Stimulated activated naive CD8-positive, alpha-beta T cell treated with anti-CD3 and anti-CD28 coated beads, Interleukin-15, Interleukin-2, amounts not matched to agents 100 ng/mL and 50 ng/mL, for 24 hours (primary cell): ENCODE measurements around the gene CARD19.

Experiments used
- H3K27ac Mint-ChIP-seq: one replicate; pipeline ENCODE4 v1.8.0; 2021; ENCODE audit warnings: mild to moderate bottlenecking, mixed read lengths
- H3K27me3 Mint-ChIP-seq: one replicate; pipeline ENCODE4 v1.8.0; 2021; ENCODE audit warnings: mixed read lengths
- H3K36me3 Mint-ChIP-seq: one replicate; pipeline ENCODE4 v1.8.0; 2021; ENCODE audit warnings: low read depth, mixed read lengths
- H3K4me1 Mint-ChIP-seq: one replicate; pipeline ENCODE4 v1.8.0; 2021; ENCODE audit warnings: low read depth, mixed read lengths
- H3K4me3 Mint-ChIP-seq: one replicate; pipeline ENCODE4 v1.8.0; 2021; ENCODE audit warnings: mild to moderate bottlenecking, mixed read lengths
- H3K9me3 Mint-ChIP-seq: one replicate; pipeline ENCODE4 v1.8.0; 2021; ENCODE audit warnings: mixed read lengths

CARD19 gene

DNA sequence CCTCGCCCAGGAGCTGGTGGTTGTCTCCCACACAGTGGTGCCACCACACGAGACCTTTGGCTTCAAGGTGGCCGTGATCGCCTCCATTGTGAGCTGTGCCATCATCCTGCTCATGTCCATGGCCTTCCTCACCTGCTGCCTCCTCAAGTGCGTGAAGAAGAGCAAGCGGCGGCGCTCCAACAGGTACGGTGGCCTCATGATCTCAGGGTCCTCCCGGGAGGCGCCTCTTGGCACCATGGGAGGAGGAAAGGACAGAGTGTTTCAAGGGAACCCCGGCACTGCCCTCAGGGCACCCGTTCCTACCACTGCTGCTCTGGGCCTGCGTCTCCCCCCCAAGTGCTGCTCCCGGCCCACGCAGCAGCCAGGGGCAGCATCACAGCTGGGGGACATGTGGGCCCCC is 18.2 kb upstream of the CARD19 start:
- no peak overlapping the region for H3K4me3 Mint-ChIP-seq
- H3K4me1 Mint-ChIP-seq, result peaks cover 47% of the 10 kb centered on the region
- no peaks in the 10 kb centered on the region for H3K27me3 Mint-ChIP-seq
- H3K36me3 Mint-ChIP-seq, result no peaks in the 10 kb centered on the region
- no peaks in the 10 kb centered on the region for H3K9me3 Mint-ChIP-seq
- H3K27ac Mint-ChIP-seq, result no peak overlapping the region

GRCh38 chr9:93079371-93079770 is 16.6 kb upstream of the CARD19 start:
- peaks cover 52% of the 10 kb centered on the region for H3K4me1 Mint-ChIP-seq
- H3K27me3 Mint-ChIP-seq, result no peaks in the 10 kb centered on the region
- no peak overlapping the region for H3K27ac Mint-ChIP-seq
- no peaks in the 10 kb centered on the region for H3K9me3 Mint-ChIP-seq
- peaks cover 5% of the 10 kb centered on the region for H3K36me3 Mint-ChIP-seq
- no peak overlapping the region for H3K4me3 Mint-ChIP-seq

GRCh38 chr9:93080406-93080805 is 15.6 kb upstream of the CARD19 start:
- no peak overlapping the region for H3K4me3 Mint-ChIP-seq
- H3K27me3 Mint-ChIP-seq, result no peaks in the 10 kb centered on the region
- no peaks in the 10 kb centered on the region for H3K9me3 Mint-ChIP-seq
- peaks cover 42% of the 10 kb centered on the region for H3K4me1 Mint-ChIP-seq
- no peak overlapping the region for H3K27ac Mint-ChIP-seq
- peaks cover 14% of the 10 kb centered on the region for H3K36me3 Mint-ChIP-seq

DNA sequence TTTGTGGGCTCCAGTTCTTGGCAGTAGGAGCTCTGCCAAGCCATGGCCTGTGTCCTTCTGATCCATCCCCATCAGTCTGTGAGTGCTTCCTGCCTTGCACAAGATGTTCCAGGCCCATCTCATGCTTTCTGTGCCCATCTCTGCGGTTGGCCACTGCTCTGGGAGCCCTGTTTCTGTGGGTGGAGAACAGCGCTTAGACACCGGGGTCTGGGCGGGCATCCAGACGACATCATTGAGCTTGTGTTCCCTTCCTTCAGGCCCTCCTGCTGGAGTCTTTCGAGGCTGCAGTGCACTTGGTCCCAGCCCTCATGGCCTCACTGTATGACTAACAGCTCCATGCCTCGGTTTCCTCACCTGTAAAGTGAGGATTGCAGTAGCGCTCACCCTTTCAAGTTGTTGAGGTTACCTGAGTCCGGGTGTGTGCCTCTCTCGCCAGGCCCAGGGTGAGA is 14.9 kb upstream of the CARD19 start:
- H3K4me1 Mint-ChIP-seq, result peaks cover 44% of the 10 kb centered on the region

DNA sequence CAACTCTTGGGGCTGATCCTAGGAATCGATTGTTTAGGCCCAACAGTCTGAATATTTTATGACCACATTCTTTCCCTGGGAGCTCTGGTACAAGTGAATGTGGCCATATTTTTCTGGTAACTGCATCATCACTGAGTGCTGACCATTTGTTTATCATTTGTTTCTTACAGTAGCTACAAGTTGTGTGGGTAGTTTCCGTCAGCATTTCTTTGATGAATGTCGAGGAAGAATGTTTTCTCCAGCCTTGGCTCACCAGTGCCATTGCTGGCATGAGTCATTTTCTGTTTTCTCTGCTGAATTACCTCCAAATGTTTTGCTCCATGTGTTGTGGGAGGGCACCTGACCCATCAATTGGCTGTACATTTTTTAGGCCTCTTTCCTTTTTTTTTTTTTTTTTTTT is 14.1 kb upstream of the CARD19 start:
- peaks cover 43% of the 10 kb centered on the region for H3K4me1 Mint-ChIP-seq
- no peak overlapping the region for H3K4me3 Mint-ChIP-seq
- no peaks in the 10 kb centered on the region for H3K27me3 Mint-ChIP-seq
- no peaks in the 10 kb centered on the region for H3K9me3 Mint-ChIP-seq
- no peak overlapping the region for H3K27ac Mint-ChIP-seq
- peaks cover 26% of the 10 kb centered on the region for H3K36me3 Mint-ChIP-seq

More for the DNA sequence above, 14.9 kb upstream of the CARD19 start:
- Mint-ChIP-seq H3K36me3 (peaks cover 20% of the 10 kb centered on the region), H3K9me3 (no peaks in the 10 kb centered on the region), H3K4me3 (no peak overlapping the region), H3K27ac (no peak overlapping the region), H3K27me3 (no peaks in the 10 kb centered on the region)

DNA sequence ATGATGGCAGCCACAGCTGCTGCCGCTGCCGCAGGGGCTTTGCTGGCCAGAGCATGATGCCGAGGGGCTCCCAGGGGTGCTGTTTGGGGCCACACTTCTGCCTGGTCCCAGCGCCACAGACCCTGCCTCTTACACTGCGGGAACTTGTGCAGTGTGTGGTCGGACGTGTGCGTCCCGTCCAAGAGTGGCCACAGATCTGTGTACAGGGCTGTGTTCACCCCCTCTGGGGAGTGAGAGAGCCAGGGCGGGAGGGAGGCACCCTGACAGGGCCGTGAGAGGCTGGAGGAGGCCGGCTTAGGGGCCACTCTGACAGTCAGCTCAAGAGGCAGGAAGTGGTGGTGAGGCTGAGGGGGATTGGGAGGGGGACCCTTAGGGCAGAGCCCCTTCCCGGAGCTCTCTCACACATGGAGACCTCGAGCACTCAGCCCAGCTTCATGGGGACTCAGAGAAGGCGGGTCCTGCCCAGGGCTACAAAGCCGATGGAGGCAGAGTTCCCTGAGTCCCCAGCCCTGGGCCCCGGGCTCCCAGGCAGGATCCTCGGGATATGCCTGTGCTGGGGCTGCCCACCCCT is 13.1 kb upstream of the CARD19 start:
- peaks cover 33% of the 10 kb centered on the region for H3K4me1 Mint-ChIP-seq
- H3K36me3 Mint-ChIP-seq, result peaks cover 26% of the 10 kb centered on the region
- H3K27me3 Mint-ChIP-seq, result no peaks in the 10 kb centered on the region
- H3K27ac Mint-ChIP-seq, result peak overlapping the region; percentile 31
- H3K9me3 Mint-ChIP-seq, result no peaks in the 10 kb centered on the region
- H3K4me3 Mint-ChIP-seq, result no peak overlapping the region

DNA sequence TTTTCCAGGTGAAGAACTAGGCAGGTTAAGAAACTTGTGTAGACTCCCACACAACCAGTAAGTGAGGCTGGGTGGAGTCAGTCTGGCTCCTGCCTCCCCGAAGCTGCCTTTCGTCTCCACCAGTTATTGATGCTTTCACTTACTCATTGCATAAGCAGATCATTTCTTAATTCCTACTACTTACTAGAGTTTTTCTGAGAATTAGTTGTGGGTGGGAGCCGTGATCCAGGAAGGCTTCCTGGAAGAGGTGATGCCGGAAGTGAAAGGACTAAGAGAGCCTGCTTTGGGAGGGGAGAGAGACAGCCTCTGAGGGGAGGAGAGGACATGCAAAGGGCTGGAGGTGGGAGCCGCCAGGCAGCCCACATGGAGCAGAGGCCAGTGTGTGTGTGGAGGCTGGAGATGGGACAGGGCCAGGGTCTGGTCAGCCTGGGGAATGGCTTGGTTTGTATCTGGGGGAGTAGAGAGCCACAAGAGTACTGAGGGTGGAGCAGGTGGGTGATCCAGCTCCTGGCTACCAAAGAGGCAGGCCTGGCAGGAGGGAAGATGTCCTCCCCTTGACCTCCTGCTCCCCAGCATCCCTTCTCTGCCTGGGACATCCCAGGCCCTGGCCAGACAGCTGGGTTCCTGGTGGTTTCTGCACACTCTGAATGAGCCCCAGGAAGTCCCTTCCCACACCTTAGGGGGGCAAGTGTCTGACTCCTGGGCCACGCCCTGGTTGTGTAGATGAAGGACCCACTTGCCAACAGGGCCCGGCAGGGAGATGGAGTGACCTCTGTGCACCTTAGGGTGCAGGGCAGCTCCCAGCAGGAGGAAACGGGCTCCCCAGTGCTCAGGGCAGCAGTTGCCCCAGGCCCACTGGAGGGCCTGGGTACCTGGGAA is 12.2 kb upstream of the CARD19 start:
- Mint-ChIP-seq H3K4me3 (peak overlapping the region; percentile 70), H3K9me3 (no peaks in the 10 kb centered on the region), H3K4me1 (peaks cover 36% of the 10 kb centered on the region), H3K27ac (peak overlapping the region; percentile 87), H3K36me3 (peaks cover 26% of the 10 kb centered on the region), H3K27me3 (no peaks in the 10 kb centered on the region)

DNA sequence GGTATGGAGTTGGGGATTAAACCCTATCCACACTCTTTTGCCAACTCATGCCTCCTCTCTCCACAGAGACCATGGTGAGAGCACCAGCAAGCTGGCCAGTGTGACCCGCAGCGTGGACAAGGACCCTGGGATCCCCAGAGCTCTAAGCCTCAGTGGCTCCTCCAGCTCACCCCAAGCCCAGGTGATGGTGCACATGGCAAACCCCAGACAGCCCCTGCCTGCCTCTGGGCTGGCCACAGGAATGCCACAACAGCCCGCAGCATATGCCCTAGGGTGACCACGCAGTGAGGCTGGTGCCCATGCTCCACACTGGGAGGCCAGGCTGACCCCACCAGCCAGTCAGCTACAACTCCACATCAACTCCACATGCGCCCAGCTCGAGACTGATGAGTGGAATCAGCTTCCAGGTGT is 11.5 kb upstream of the CARD19 start:
- Mint-ChIP-seq H3K4me3 (no peak overlapping the region), H3K36me3 (peaks cover 26% of the 10 kb centered on the region), H3K9me3 (no peaks in the 10 kb centered on the region), H3K4me1 (peaks cover 42% of the 10 kb centered on the region), H3K27ac (no peak overlapping the region), H3K27me3 (no peaks in the 10 kb centered on the region)

DNA sequence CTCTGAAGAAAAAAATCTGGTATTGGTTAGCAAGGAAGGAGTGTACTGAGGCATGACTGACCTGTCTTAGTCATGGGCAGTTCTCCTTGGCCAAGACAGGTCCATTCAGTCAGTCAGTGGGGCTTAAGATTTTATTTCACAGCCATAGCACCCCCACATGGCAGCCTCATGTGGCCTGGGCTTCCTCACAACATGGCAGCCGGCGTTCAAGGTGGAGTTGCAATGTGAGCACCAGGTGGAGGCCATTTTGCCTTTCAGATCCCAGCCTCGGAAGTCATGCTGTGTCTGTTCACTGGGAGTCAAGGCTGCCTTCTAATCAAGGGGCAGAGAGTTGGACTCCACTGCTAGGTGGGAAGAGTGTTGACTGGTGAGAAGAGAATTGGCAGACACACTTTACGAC is 10.3 kb upstream of the CARD19 start:
- no peaks in the 10 kb centered on the region for H3K27me3 Mint-ChIP-seq
- H3K4me3 Mint-ChIP-seq, result no peak overlapping the region
- peaks cover 31% of the 10 kb centered on the region for H3K36me3 Mint-ChIP-seq
- H3K9me3 Mint-ChIP-seq, result no peaks in the 10 kb centered on the region
- H3K27ac Mint-ChIP-seq, result no peak overlapping the region
- H3K4me1 Mint-ChIP-seq, result peaks cover 54% of the 10 kb centered on the region

- no peaks in the 10 kb centered on the region for H3K27me3 Mint-ChIP-seq
- H3K4me3 Mint-ChIP-seq, result no peak overlapping the region
- no peak overlapping the region for H3K27ac Mint-ChIP-seq
- H3K4me1 Mint-ChIP-seq, result peaks cover 62% of the 10 kb centered on the region
- H3K36me3 Mint-ChIP-seq, result peaks cover 37% of the 10 kb centered on the region
- peaks cover 7% of the 10 kb centered on the region for H3K9me3 Mint-ChIP-seq
Measured at GRCh38 chr9:93086447-93087224, 9.4 kb upstream of the CARD19 start.

GRCh38 chr9:93087971-93088655 is 7.9 kb upstream of the CARD19 start:
- Mint-ChIP-seq H3K4me3 (no peak overlapping the region), H3K9me3 (peaks cover 12% of the 10 kb centered on the region), H3K36me3 (peaks cover 37% of the 10 kb centered on the region), H3K27me3 (no peaks in the 10 kb centered on the region), H3K4me1 (peaks cover 64% of the 10 kb centered on the region), H3K27ac (peak overlapping the region; percentile 69)

- peaks cover 34% of the 10 kb centered on the region for H3K36me3 Mint-ChIP-seq
- peaks cover 12% of the 10 kb centered on the region for H3K9me3 Mint-ChIP-seq
- H3K27me3 Mint-ChIP-seq, result no peaks in the 10 kb centered on the region
- no peak overlapping the region for H3K4me3 Mint-ChIP-seq
- H3K27ac Mint-ChIP-seq, result peak overlapping the region; percentile 69
- peaks cover 64% of the 10 kb centered on the region for H3K4me1 Mint-ChIP-seq
Measured at GRCh38 chr9:93088656-93089015, 7.4 kb upstream of the CARD19 start.

DNA sequence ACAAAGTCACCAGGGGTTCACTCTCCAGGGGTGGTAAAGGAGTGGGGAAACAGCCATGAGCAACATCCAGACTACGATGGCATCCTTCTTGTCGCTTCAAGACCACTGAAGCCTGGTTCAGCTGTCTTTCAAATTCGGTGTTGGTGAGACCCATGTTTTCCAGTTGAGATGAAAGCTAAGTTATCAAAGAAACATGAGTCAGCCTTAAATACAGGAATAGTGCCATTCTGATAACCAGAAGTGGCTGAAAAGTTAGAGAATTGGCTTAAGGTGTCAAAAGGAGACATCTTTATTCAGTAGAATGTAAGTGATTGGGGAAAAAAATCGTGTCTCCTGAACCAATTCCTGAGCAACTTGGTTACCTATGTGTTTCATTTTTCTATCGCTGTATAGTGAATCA is 7.0 kb upstream of the CARD19 start:
- H3K9me3 Mint-ChIP-seq, result peaks cover 12% of the 10 kb centered on the region
- no peak overlapping the region for H3K27ac Mint-ChIP-seq
- no peaks in the 10 kb centered on the region for H3K27me3 Mint-ChIP-seq
- H3K36me3 Mint-ChIP-seq, result peaks cover 32% of the 10 kb centered on the region
- H3K4me1 Mint-ChIP-seq, result peaks cover 64% of the 10 kb centered on the region
- H3K4me3 Mint-ChIP-seq, result no peak overlapping the region

DNA sequence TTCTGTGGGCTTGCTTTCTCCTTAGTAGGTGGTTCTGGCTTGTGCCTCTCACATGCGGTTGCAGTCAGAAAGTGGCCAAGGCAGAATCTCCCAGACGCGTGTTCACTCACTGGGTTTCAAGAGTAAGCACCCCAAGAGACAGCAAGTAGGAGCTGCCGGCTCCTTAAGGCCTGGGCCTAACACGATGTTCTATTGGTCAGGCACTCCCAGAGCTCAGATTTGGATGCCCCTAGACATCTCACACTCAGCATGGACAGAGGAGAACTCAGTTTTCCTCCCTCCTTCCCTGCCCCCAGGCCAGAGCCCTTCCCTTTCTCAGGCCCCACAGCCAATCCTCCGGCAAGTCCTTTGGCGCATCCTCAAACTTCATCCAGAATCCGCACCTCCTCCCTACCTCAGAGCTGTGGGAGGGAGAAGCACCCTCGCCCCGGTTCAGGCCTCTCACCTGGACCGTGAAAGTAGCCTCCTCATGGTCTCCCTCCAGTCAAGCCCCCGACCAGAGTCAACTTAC is 6.5 kb upstream of the CARD19 start:
- H3K4me3 Mint-ChIP-seq, result no peak overlapping the region
- H3K27me3 Mint-ChIP-seq, result no peaks in the 10 kb centered on the region
- H3K27ac Mint-ChIP-seq, result no peak overlapping the region
- peaks cover 12% of the 10 kb centered on the region for H3K9me3 Mint-ChIP-seq
- H3K36me3 Mint-ChIP-seq, result peaks cover 32% of the 10 kb centered on the region
- H3K4me1 Mint-ChIP-seq, result peaks cover 68% of the 10 kb centered on the region
